Measurements from ENCODE around the gene BLTP1. TPM values are rescaled to one million over a fixed set of nuclear protein-coding genes. Genes with fewer than 3 reads are reported as not detected.

BLTP1 gene
- total RNA-seq, 1 experiment from 2014 or later, result 27.3 TPM

DNA sequence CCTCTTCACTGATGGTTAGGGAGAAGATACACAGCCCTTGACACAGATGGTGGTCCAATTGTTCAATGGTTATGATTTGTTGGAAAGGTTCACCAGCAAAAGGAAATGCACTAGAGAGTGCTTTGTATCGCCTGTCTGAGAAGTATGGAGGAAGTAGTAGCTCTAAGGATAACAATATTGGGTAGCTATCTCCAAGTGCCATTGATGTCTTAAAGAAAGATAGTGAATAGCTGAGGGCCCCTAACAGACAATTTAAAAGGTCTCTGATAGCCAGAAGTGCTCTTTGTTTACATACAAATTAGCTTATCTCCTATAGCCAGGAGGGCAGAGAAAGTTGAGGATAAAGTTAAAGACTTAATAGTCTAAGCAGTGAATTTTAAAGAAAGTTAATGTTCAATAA is 33.9 kb upstream of the BLTP1 start:
- H3K27me3 Mint-ChIP-seq (ENCODE audit: unreplicated experiment), result no peaks in the 10 kb centered on the region
- H3K27ac Mint-ChIP-seq (ENCODE audit: unreplicated experiment), result no peak overlapping the region
- CTCF ChIA-PET, result no interaction called here
- no peak for DNase-seq
- no TSS peak for BruUV-seq (replicated peaks)
- no peaks in the 10 kb centered on the region for H3K36me3 Mint-ChIP-seq (ENCODE audit: insufficient read depth, unreplicated experiment)
- intact Hi-C loops (cut with micrococcal nuclease; ENCODE audit: unreplicated experiment), result no loop called here
- H3K4me3 Mint-ChIP-seq (ENCODE audit: low read depth, unreplicated experiment), result no peak overlapping the region
- TF ChIP-seq, protein P1, sequence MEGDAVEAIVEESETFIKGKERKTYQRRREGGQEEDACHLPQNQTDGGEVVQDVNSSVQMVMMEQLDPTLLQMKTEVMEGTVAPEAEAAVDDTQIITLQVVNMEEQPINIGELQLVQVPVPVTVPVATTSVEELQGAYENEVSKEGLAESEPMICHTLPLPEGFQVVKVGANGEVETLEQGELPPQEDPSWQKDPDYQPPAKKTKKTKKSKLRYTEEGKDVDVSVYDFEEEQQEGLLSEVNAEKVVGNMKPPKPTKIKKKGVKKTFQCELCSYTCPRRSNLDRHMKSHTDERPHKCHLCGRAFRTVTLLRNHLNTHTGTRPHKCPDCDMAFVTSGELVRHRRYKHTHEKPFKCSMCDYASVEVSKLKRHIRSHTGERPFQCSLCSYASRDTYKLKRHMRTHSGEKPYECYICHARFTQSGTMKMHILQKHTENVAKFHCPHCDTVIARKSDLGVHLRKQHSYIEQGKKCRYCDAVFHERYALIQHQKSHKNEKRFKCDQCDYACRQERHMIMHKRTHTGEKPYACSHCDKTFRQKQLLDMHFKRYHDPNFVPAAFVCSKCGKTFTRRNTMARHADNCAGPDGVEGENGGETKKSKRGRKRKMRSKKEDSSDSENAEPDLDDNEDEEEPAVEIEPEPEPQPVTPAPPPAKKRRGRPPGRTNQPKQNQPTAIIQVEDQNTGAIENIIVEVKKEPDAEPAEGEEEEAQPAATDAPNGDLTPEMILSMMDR (IDR thresholded peaks at IDR 0.05; ENCODE audit: unreplicated experiment), result no peak
- H3K9me3 Mint-ChIP-seq (ENCODE audit: low read depth, unreplicated experiment), result no peaks in the 10 kb centered on the region
- no peaks in the 10 kb centered on the region for H3K4me1 Mint-ChIP-seq (ENCODE audit: low read depth, unreplicated experiment)

DNA sequence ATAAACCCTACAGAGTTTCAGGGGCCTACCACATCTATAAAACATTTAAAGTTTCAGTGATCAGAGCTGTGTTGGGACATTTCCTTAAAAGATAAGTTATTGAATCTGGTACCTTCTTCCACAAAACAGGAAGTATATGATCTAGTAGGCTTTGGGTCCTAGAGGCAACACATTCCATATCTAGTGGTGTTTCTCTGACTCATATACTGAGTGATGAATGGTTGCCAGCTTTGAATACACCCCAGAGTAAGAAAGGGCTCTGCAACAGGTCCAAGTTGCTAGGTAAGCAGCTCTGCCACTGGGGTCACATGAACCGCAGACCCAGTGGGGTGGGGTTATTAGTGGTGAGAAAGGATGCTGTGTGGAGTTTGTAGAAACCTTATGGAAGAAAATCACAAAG is 32.4 kb upstream of the BLTP1 start:
- Mint-ChIP-seq H3K27ac (ENCODE audit: unreplicated experiment) (no peak overlapping the region), H3K27me3 (ENCODE audit: unreplicated experiment) (no peaks in the 10 kb centered on the region), H3K9me3 (ENCODE audit: low read depth, unreplicated experiment) (no peaks in the 10 kb centered on the region), H3K4me3 (ENCODE audit: low read depth, unreplicated experiment) (no peak overlapping the region), H3K36me3 (ENCODE audit: insufficient read depth, unreplicated experiment) (no peaks in the 10 kb centered on the region), H3K4me1 (ENCODE audit: low read depth, unreplicated experiment) (no peaks in the 10 kb centered on the region)
- intact Hi-C loops (cut with micrococcal nuclease; ENCODE audit: unreplicated experiment), result no loop called here
- BruUV-seq (replicated peaks), result no TSS peak
- DNase-seq, result no peak
- TF ChIP-seq, protein P1 (IDR thresholded peaks at IDR 0.05; ENCODE audit: unreplicated experiment), result no peak
- CTCF ChIA-PET, result no interaction called here

DNA sequence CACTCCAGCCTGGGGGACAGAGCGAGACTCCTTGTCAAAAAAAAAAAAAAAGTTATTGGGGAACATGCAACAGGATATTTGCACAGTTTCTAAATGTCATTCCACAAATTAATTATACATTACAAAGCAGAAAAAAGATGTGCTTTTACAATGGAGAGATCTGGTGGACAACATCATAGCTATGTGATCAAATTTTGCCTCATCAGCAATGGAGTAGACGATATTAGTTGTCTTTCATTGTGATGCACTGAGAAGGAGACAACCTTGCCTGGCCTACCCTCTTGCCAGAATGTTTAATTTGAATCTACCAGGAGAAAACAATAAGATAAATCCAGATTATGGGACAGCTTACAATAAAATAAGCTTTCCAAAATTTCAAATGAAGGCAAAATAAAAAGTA is 30.5 kb upstream of the BLTP1 start:
- Mint-ChIP-seq H3K9me3 (ENCODE audit: low read depth, unreplicated experiment) (no peaks in the 10 kb centered on the region), H3K27ac (ENCODE audit: unreplicated experiment) (no peak overlapping the region), H3K36me3 (ENCODE audit: insufficient read depth, unreplicated experiment) (no peaks in the 10 kb centered on the region), H3K4me1 (ENCODE audit: low read depth, unreplicated experiment) (no peaks in the 10 kb centered on the region), H3K4me3 (ENCODE audit: low read depth, unreplicated experiment) (no peak overlapping the region), H3K27me3 (ENCODE audit: unreplicated experiment) (no peaks in the 10 kb centered on the region)
- TF ChIP-seq, protein P1 (IDR thresholded peaks at IDR 0.05; ENCODE audit: unreplicated experiment), result no peak
- BruUV-seq (replicated peaks), result no TSS peak
- intact Hi-C loops (cut with micrococcal nuclease; ENCODE audit: unreplicated experiment), result no loop called here
- CTCF ChIA-PET, result no interaction called here
- no peak for DNase-seq

DNA sequence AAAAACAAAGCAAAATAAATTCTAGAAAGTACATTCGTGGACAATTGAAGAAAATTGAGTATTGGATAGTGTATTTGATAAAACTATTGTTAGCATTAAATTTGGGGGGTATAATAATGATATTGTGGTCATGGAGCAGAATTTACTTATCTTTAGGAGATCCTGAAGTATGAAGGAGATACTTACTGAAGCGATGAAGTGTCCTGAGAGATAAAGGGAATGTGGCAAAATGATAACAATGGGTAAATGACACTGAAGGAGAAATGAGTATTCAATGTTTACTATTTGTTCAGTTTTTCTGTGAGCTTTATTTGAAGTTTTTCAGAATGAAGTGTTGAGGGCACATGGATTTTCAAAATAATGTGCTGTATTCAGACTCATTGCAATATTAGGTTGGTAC is 30.0 kb upstream of the BLTP1 start:
- intact Hi-C loops (cut with micrococcal nuclease; ENCODE audit: unreplicated experiment), result no loop called here
- CTCF ChIA-PET, result no interaction called here
- H3K27ac Mint-ChIP-seq (ENCODE audit: unreplicated experiment), result no peak overlapping the region
- TF ChIP-seq, protein P1 (IDR thresholded peaks at IDR 0.05; ENCODE audit: unreplicated experiment), result no peak
- no peak overlapping the region for H3K4me3 Mint-ChIP-seq (ENCODE audit: low read depth, unreplicated experiment)
- no peaks in the 10 kb centered on the region for H3K27me3 Mint-ChIP-seq (ENCODE audit: unreplicated experiment)
- no peaks in the 10 kb centered on the region for H3K9me3 Mint-ChIP-seq (ENCODE audit: low read depth, unreplicated experiment)
- no peaks in the 10 kb centered on the region for H3K4me1 Mint-ChIP-seq (ENCODE audit: low read depth, unreplicated experiment)
- H3K36me3 Mint-ChIP-seq (ENCODE audit: insufficient read depth, unreplicated experiment), result no peaks in the 10 kb centered on the region
- no TSS peak for BruUV-seq (replicated peaks)
- DNase-seq, result no peak

DNA sequence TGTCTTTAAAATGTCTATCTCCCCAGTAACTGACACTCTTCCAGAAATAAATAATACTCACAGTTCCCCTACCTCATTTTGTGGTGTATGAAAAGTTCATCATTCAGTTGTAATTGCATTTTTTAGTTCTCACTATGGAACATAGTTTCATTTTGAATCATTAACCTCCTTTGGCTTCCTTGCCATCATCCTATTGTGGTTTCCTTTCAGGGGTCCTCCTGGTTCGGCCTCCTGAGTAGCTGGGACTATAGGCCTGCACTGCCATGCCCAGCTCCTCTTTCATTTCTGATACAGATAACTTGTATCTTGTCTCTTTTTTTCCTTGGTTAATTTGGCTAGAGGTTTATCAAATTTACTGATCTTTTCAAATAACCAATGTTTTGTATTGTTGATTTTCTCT is 23.1 kb upstream of the BLTP1 start:
- Mint-ChIP-seq H3K4me1 (ENCODE audit: low read depth, unreplicated experiment) (no peaks in the 10 kb centered on the region), H3K36me3 (ENCODE audit: insufficient read depth, unreplicated experiment) (no peaks in the 10 kb centered on the region), H3K4me3 (ENCODE audit: low read depth, unreplicated experiment) (no peak overlapping the region), H3K27ac (ENCODE audit: unreplicated experiment) (no peak overlapping the region), H3K9me3 (ENCODE audit: low read depth, unreplicated experiment) (no peaks in the 10 kb centered on the region), H3K27me3 (ENCODE audit: unreplicated experiment) (no peaks in the 10 kb centered on the region)
- DNase-seq, result no peak
- intact Hi-C loops (cut with micrococcal nuclease; ENCODE audit: unreplicated experiment), result no loop called here
- TF ChIP-seq, protein P1 (IDR thresholded peaks at IDR 0.05; ENCODE audit: unreplicated experiment), result no peak
- CTCF ChIA-PET, result no interaction called here
- BruUV-seq (replicated peaks), result no TSS peak

All from Calu3 (cell line).